Bronchial epithelial cell (primary cell): ENCODE measurements around the gene TASP1. TPM values are rescaled to one million over a fixed set of nuclear protein-coding genes. Genes with fewer than 3 reads are reported as not detected.
A peak's percentile ranks its signal among the peaks of the same experiment; 100 is the strongest.

ENCODE experiments used
- DNase-seq: peaks from one replicate; pipeline ENCODE4 v3.0.0-alpha.2; 2010; ENCODE audit warnings: low read depth
- FAIRE-seq: peaks from 2 replicates; lab custom pipeline; 2011; peaks lifted over from hg19 to GRCh38; lab: Jason Lieb, UNC
- H3K27me3 ChIP-seq: 2 replicates; pipeline ENCODE4 v1.5.1; 2011; ENCODE audit warnings: low read length; ENCODE audit not compliant: control insufficient read depth, insufficient read depth
- H3K36me3 ChIP-seq: 2 replicates; pipeline ENCODE4 v1.5.1; 2011; ENCODE audit warnings: low read length; ENCODE audit not compliant: control insufficient read depth, insufficient read depth
- H3K4me3 ChIP-seq: 2 replicates; pipeline ENCODE4 v1.5.1; 2011; ENCODE audit warnings: mild to moderate bottlenecking, low read depth, low read length, control low read depth
- CTCF ChIP-seq: IDR thresholded peaks from 2 replicates; pipeline ENCODE4 v1.5.1; 2011; ENCODE audit warnings: mild to moderate bottlenecking, moderate library complexity, low read length, control low read depth, inconsistent platforms; ENCODE audit not compliant: insufficient read depth, severe bottlenecking
- total RNA-seq: library from RNA; depleted of rRNA; stranded (reverse); fragments of >200 nt; gene quantifications from 2 replicates; pipeline ENCODE4 v1.2.1, GENCODE V29; 2014

Gene TASP1
- total RNA-seq, 1 donor from 2014 or later, result 18.7 TPM

GRCh38 chr20:13671916-13672378 is 33.2 kb upstream of the TASP1 start:
- DNase-seq, result peak; percentile 50
- FAIRE-seq, result no peak
- Histone ChIP-seq H3K27me3 (peaks cover 1% of the 10 kb centered on the region), H3K4me3 (no peak overlapping the region), H3K36me3 (no peaks in the 10 kb centered on the region)
- TF ChIP-seq CTCF, result no peak

- Histone ChIP-seq H3K27me3 (peaks cover 1% of the 10 kb centered on the region), H3K4me3 (no peak overlapping the region), H3K36me3 (no peaks in the 10 kb centered on the region)
- no peak for TF ChIP-seq CTCF
- FAIRE-seq (no peak), DNase-seq (no peak)
Observed at GRCh38 chr20:13671512-13671911, 32.8 kb upstream of the TASP1 start.

GRCh38 chr20:13670160-13670559 is 31.4 kb upstream of the TASP1 start:
- no peak for TF ChIP-seq CTCF
- H3K36me3 ChIP-seq, result no peaks in the 10 kb centered on the region
- DNase-seq (no peak), FAIRE-seq (no peak)
- peaks cover 1% of the 10 kb centered on the region for H3K27me3 ChIP-seq
- H3K4me3 ChIP-seq, result no peak overlapping the region

- Histone ChIP-seq H3K27me3 (no peaks in the 10 kb centered on the region), H3K4me3 (no peak overlapping the region), H3K36me3 (no peaks in the 10 kb centered on the region)
- no peak for TF ChIP-seq CTCF
- DNase-seq (no peak), FAIRE-seq (no peak)
Observed at GRCh38 chr20:13665709-13666395, 27.1 kb upstream of the TASP1 start.

- DNase-seq (no peak), FAIRE-seq (no peak)
- TF ChIP-seq CTCF, result no peak
- no peaks in the 10 kb centered on the region for H3K27me3 ChIP-seq
- no peaks in the 10 kb centered on the region for H3K36me3 ChIP-seq
- H3K4me3 ChIP-seq, result no peak overlapping the region
Observed at GRCh38 chr20:13661070-13661685, 22.4 kb upstream of the TASP1 start.
